Astrocyte (in vitro differentiated cells and primary cell): ENCODE measurements around the gene RSF1.

Source experiments
- CTCF ChIP-seq: IDR thresholded peaks from 2 replicates; pipeline ENCODE4 v1.5.1; 2011; ENCODE audit warnings: low read depth, mild to moderate bottlenecking, inconsistent platforms, low read length, moderate library complexity; ENCODE audit not compliant: insufficient read depth
- EZH2 ChIP-seq: IDR thresholded peaks from 2 replicates; pipeline ENCODE4 v1.6.1; 2012; ENCODE audit warnings: mild to moderate bottlenecking, low read length, inconsistent platforms; ENCODE audit not compliant: insufficient read depth

- no peak for TF ChIP-seq EZH2
- TF ChIP-seq CTCF: no peak
Measured at GRCh38 chr11:77819411-77819920, 1.1 kb downstream of the RSF1 start.
